Stimulated activated CD4-positive, alpha-beta T cell treated with anti-CD3 and anti-CD28 coated beads, Interleukin-1b, Interleukin-23, amount 100 ng/mL, for 1 hour (primary cell): ENCODE data around the gene UVSSA.
"Not testable (repeated sequence)": the region's sequence is repeated elsewhere in the genome, so short reads cannot be mapped to it uniquely, and the experiment has no call there.

Experiments
- DNase-seq, 2 donors: peaks; one replicate each; pipeline ENCODE4 v3.0.0-alpha.2; 2020; ENCODE audit warnings: low read depth in 2 of 2

The UVSSA gene

DNA sequence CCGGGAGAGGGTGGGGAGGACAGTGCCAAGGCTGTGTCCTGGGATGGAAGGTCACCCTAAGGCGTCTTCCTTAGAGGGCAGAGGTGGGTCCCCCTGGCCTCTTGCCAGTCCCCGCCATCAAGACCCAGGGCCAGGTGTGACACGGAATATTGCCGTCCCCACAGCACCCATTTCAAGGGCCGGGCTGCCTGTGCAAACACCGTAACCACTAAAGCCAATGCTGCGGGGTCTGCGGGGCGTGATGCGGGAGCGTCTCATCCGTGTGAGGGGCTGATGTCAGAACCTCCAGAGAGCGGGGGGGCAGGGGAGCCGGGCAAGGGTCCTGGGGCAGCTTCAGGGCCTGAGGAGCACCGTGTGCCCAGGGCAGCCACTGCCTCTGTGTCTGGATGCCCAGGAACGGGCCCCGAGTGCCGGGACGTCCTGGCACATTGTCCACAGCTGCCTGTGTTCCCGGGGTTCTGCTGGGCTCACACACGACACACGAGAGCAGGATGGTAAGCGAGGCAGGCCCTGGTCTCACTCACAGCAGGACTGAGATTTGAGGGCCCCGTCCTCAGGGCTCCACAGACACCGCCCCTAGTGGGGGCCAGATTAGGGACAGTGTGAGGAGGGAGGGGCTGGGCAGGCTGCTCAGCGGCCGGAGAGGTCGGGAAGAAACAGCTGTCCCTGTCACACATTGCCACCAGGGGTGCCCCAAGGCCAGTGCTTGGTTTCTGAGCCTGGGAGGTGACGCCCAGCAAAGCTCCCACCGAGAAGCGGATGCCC is 30.0 kb downstream of the UVSSA start:
- DNase-seq = no peak

- DNase-seq = no peak
Observed at GRCh38 chr4:1377606-1378261, 30.7 kb downstream of the UVSSA start.

DNA sequence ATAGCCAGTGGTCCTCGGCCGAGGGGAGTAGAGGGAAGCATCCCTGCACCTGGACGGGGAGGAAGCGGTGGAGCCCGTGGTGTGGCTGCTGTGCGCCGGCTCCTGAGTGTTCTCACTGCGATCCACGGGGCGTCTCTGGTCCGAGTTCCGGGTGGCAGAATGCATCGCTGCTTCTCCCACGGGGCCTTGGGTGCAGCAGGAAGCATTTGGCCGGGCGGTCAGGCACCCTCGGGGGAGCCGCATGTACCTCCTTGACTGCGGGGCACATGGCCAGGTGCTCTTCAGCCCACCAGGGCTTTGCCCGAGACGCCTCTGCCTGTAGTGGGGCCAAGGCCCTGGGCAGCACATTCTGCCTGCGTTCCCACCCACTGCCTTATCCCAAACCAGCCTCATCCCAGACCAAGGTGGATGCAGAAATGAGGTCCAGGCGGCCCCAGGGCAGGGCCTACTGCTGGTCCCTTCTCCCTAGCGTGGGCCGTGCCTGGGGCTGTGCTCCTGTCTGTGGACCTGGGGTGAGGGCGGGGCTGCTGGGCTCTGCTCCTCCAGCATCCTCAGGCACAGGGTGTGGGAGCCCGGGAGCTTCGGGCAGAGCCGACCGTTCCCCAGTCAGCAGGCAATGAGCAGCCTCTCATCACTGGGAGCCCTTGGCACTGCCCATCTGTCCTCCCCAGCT is 31.7 kb downstream of the UVSSA start:
- DNase-seq = no peak

- DNase-seq = no peak
Observed at GRCh38 chr4:1379351-1379781, 32.4 kb downstream of the UVSSA start.

GRCh38 chr4:1379801-1380331 is 32.9 kb downstream of the UVSSA start:
- DNase-seq = no peak

GRCh38 chr4:1380368-1381151 is 33.6 kb downstream of the UVSSA start:
- DNase-seq = no peak

DNA sequence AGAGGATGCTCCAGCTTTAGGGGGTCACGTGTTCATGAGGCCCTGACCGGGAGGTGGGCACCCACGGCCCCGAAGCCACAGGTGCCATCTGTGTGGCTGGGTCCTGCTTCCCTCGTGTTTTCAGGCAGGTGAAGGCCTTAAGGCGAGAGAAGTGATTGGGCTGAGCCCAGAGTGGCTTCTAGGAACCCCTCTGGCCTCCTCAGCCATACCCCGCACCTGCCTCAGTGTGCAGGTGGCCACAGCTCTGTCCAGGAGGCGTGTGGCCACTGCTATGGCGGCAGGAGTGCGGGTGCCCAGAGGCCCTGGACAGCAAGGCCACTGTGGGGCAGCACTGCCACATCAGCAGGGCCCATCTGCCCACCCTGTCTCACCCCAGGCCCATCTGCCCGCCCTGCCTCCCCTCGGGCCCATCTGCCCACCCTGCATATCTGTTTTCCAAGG is 34.2 kb downstream of the UVSSA start:
- no peak for DNase-seq

DNA sequence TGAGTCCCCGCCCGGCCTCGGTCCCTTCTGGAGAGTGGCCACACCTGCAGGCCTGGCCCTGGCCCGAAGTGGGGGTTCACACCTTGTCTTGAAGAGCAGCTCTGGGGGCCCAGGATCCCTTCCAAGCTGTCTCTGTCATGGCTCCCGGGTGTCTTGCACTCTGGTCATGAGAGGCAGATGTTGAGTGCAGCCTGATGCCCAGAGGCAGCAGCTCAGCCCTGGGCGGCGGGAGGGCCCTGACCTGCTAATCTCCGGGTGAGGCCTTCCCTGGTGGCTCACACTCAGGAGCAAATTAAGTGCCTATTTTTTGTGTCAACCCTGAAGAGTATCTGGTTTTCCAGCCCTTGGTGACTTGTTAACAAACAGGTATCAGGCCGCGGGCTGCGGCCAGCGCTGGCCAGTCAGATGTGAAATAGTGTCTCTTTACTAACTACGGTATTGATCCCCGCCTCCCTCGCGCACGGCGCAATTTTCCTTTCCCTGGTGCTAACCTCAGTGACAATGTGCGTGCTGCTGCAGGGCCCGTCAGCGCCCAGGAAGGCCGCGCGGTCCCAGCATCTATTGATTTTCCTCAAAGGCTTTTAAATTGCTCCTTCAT is 35.0 kb downstream of the UVSSA start:
- DNase-seq = no peak

DNA sequence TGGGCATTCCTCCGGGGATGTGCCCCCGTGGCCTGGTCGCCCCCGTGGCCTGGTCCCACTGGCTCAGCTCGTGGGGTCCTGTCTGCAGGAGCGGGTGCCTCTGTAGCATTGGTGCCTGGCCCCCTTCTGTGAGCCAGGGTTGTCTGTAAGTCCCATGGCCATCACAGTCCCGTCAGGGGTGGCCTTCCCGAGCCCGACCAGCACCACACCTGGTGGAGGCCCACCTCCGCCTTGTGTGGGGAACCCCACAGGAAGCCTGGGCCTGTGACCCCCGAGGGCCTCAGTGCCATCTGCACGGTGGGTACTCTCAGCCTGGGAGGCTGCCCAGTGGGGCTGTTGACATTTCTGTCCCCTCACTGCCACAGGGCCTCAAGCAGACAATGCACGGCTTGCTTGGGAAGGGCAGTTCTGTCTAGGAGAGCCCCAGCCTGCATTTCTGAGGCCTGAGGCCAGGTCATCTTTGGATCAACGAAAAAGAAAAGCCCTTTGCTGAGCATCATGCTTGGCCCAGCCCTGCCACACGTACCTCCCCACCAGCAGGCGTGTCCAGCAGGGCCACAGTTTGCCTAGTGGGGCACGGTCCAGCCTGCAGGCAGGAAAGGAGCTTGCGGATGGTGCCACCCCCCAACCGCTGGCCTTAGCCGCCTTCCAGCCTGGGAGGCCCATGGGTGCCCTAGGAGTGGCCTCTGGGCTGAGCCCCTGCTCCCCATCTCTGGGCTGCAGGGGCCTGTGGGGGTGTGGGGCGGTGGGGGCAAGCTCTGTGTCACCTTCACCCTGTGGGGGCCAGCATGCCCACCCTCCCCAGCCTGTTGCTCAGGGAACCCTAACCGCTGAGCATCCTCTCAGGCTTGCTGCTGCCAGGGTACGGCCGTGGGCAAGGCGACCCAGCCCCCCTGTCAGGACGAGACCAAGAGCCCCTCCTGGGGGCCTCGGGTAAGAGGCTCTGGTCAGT is 36.0 kb downstream of the UVSSA start:
- no peak for DNase-seq

- no peak for DNase-seq
Observed at GRCh38 chr4:1383728-1384591, 37.0 kb downstream of the UVSSA start.

GRCh38 chr4:1384675-1385372 is 37.8 kb downstream of the UVSSA start:
- no peak for DNase-seq

- DNase-seq = no peak
Observed at GRCh38 chr4:1385373-1386340, 38.6 kb downstream of the UVSSA start.

DNA sequence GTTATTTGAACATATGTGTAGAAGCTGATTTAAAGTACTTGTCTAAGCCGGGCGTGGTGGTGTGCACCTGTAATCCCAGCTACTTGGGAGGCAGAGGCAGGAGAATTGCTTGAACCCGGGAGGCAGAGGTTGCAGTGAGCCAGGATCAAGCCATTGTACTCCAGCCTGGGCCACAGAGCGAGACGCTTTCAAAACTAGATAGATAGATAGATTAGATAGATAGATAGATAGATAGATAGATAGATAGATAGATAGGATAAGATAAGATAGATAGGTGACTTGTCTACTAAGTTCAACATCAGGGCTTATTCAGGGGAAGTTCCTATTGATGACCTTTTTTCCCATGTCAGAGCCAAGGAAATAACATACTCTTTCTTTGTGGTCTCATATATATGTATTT is 46.4 kb downstream of the UVSSA start:
- not testable (repeated sequence) for DNase-seq

DNA sequence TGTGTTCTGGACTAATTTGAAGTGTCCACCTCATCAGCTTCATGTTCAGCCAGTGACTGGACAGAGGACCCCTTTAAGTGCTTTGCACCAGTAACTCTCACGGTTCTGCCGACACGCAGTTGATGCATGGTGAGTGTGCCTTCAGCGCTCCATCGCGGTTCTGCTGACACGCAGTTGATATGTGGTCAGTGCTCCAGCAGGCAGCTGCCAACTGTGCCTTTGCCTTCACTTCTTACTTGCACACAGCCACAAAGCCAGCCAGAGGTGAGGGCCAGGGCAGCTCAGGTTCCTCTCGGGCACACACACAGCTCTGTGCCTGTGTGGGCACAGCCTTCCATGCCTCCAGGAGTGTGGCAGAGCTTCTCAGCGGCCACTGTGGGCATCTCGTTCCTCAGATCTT is 46.9 kb downstream of the UVSSA start:
- no peak for DNase-seq

DNA sequence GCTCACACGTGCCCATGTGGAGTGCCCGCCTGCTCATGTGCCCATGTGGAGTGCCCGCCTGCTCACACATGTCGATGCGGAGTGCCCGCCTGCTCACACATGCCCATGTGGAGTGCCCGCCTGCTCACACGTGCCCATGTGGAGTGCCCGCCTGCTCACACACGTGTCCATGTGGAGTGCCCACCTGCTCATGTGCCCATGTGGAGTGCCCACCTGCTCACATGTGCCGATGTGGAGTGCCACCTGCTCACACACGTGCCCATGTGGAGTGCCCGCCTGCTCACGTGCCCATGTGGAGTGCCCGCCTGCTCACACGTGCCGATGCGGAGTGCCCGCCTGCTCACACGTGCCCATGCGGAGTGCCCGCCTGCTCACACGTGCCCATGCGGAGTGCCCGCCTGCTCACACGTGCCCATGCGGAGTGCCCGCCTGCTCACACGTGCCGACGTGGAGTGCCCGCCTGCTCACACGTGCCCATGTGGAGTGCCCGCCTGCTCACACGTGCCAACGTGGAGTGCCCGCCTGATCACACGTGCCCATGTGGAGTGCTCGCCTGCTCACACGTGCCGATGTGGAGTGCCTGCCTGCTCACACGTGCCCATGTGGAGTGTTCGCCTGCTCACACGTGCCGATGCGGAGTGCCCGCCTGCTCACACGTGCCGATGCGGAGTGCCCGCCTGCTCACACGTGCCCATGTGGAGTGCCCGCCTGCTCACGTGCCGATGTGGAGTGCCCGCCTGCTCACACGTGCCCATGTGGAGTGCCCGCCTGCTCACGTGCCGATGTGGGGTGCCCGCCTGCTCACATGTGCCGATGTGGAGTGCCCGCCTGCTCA is 47.8 kb downstream of the UVSSA start:
- not testable (repeated sequence) for DNase-seq

DNA sequence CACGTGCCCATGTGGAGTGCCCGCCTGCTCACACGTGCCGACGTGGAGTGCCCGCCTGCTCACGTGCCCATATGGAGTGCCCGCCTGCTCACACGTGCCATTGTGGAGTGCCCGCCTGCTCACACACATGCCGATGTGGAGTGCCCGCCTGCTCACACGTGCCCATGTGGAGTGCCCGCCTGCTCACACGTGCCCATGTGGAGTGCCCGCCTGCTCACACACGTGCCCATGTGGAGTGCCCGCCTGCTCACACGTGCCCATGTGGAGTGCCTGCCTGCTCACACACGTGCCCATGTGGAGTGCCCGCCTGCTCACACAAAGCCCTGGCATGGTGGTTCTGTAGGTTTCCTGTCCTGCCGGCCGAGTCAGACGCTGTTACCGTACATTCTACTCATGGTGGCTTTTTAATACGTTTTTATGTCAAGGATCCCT is 48.4 kb downstream of the UVSSA start:
- not testable (repeated sequence) for DNase-seq
